HCT116 (cell line): ENCODE results near the gene ARHGAP21. TPM values are rescaled to one million over a fixed set of nuclear protein-coding genes. Genes with fewer than 3 reads are reported as not detected.

Experiments
- ATAC-seq: fragments of 200-7000 bp; cut with Tn5 transposase; 2 replicates; pipeline ENCODE4 v1.9.1; 2020; ENCODE audit warnings: mild to moderate bottlenecking, moderate library complexity
- BruUV-seq: library from RNA; stranded (reverse); fragments of 400-500 nt; replicated peaks from 2 replicates; lab custom pipeline; 2021; lab: Mats Ljungman, UMichigan
- CTCF ChIA-PET: fragments of 300-600 bp; sonication (Branson Sonifier 250); formaldehyde crosslinking; loops from one replicate; lab custom pipeline; 2021; ENCODE audit warnings: antibody characterized with exemption; lab: Charles Lee
- POLR2A ChIA-PET: fragments of 300-600, 350-600 bp; sonication (Branson Sonifier 250); formaldehyde crosslinking; loops from one replicate; lab custom pipeline; 2021; ENCODE audit warnings: antibody characterized with exemption; lab: Charles Lee
- RAD21 ChIA-PET, 2 experiments: fragments of 300-600 bp; sonication (Branson Sonifier 250); formaldehyde crosslinking; loops; one replicate each; lab custom pipeline; 2023; ENCODE audit warnings: low total read pairs in 2 of 2; ENCODE audit not compliant: uncharacterized antibody in 2 of 2, unreplicated experiment in 2 of 2, low non-redundant PET in 1 of 2; lab: Charles Lee
- DNase-seq: peaks from one replicate; pipeline ENCODE4 v3.0.0-alpha.2; 2010; ENCODE audit warnings: low read depth, low spot score
- H2AFZ ChIP-seq: fragments of 200-600 bp; shearing (Covaris generic), sonication (generic); 2 replicates; pipeline ENCODE4 v1.6.1; 2017; ENCODE audit warnings: low read depth, mixed run types, mixed read lengths, antibody characterized with exemption, low read length; ENCODE audit not compliant: poor library complexity, severe bottlenecking
- H3K27ac ChIP-seq: 2 replicates; pipeline ENCODE4 v1.5.1; 2012; ENCODE audit warnings: low read depth, low read length
- H3K27me3 ChIP-seq: fragments of 200-600 bp; sonication (generic); 2 replicates; pipeline ENCODE4 v1.6.1; 2016; ENCODE audit warnings: mixed run types, low read length, mixed read lengths; ENCODE audit not compliant: insufficient read depth
- H3K36me3 ChIP-seq, 2 experiments: fragments of 200-500 bp in 1 of 2; fragments of 200-600 bp in 1 of 2; sonication (Bioruptor generic) in 1 of 2; sonication (generic) in 1 of 2; 2 replicates each; pipeline versions ENCODE4 v1.5.1 to v1.6.1; 2014 to 2016; ENCODE audit warnings: low read length in 2 of 2, inconsistent platforms in 1 of 2, mixed read lengths in 1 of 2, mixed run types in 1 of 2; ENCODE audit not compliant: insufficient read depth in 2 of 2, control insufficient read depth in 1 of 2
- H3K4me1 ChIP-seq, 2 experiments: fragments of 200-600 bp in 1 of 2; sonication (generic) in 1 of 2; 2 replicates each; pipeline versions ENCODE4 v1.5.1 to v1.6.1; 2012 to 2017; ENCODE audit warnings: low read length in 2 of 2, inconsistent platforms in 1 of 2, mild to moderate bottlenecking in 1 of 2, mixed read lengths in 1 of 2, mixed run types in 1 of 2, moderate library complexity in 1 of 2; ENCODE audit not compliant: insufficient read depth in 2 of 2, control insufficient read depth in 1 of 2
- H3K4me2 ChIP-seq: fragments of 200-600 bp; sonication (generic); 2 replicates; pipeline ENCODE4 v1.6.1; 2017; ENCODE audit warnings: mixed run types, low read length, mixed read lengths
- H3K4me3 ChIP-seq, 2 experiments: fragments of 200-600 bp in 1 of 2; sonication (generic) in 1 of 2; replicated peaks in 1 of 2; 2 replicates each; pipeline ENCODE4 v1.5.1; 2011 to 2016; ENCODE audit warnings: low read length in 2 of 2, control low read depth in 1 of 2, low read depth in 1 of 2, mild to moderate bottlenecking in 1 of 2, mixed read lengths in 1 of 2, mixed run types in 1 of 2
- H3K79me2 ChIP-seq: fragments of 200-600 bp; sonication (generic); 2 replicates; pipeline ENCODE4 v1.6.1; 2017; ENCODE audit warnings: mild to moderate bottlenecking, mixed run types, low read length, moderate library complexity, mixed read lengths; ENCODE audit not compliant: insufficient read depth
- H3K9ac ChIP-seq: fragments of 200-600 bp; sonication (generic); 2 replicates; pipeline ENCODE4 v1.6.1; 2016; ENCODE audit warnings: low read length, mixed read lengths
- H3K9me2 ChIP-seq: fragments of 200-600 bp; sonication (generic), shearing (Covaris generic); 2 replicates; pipeline ENCODE4 v1.6.1; 2017; ENCODE audit warnings: mixed run types, mild to moderate bottlenecking, moderate library complexity; ENCODE audit not compliant: insufficient read depth
- H3K9me3 ChIP-seq, 2 experiments: fragments of 200-500 bp in 1 of 2; fragments of 200-600 bp in 1 of 2; sonication (Bioruptor generic) in 1 of 2; sonication (generic) in 1 of 2; 2 replicates each; pipeline ENCODE4 v1.6.1; 2014 to 2017; ENCODE audit warnings: low read length in 2 of 2, mixed read lengths in 2 of 2, inconsistent platforms in 1 of 2, low read depth in 1 of 2, mild to moderate bottlenecking in 1 of 2, mixed run types in 1 of 2, moderate library complexity in 1 of 2; ENCODE audit not compliant: control insufficient read depth in 1 of 2, insufficient read depth in 1 of 2
- H4K20me1 ChIP-seq: fragments of 200-600 bp; sonication (generic), shearing (Covaris generic); 2 replicates; pipeline ENCODE4 v1.6.1; 2017; ENCODE audit warnings: mixed run types, mild to moderate bottlenecking, moderate library complexity; ENCODE audit not compliant: insufficient read depth
- CEBPB ChIP-seq: IDR thresholded peaks from 2 replicates; pipeline ENCODE4 v1.6.1; 2012; ENCODE audit warnings: low read depth
- EZH2phosphoT487 ChIP-seq: fragments of 200-600 bp; IDR thresholded peaks from 2 replicates; pipeline ENCODE4 v1.6.1; 2018; ENCODE audit warnings: antibody characterized with exemption, borderline replicate concordance
- POLR2A ChIP-seq: IDR thresholded peaks from 2 replicates; pipeline ENCODE4 v1.7.0; 2011; ENCODE audit warnings: borderline replicate concordance; ENCODE audit not compliant: insufficient read depth, insufficient read length; ENCODE audit errors: extremely low read depth
- RAD21 ChIP-seq: IDR thresholded peaks from 2 replicates; pipeline ENCODE4 v1.6.1; 2012; ENCODE audit warnings: low read depth, mild to moderate bottlenecking
- SIN3A ChIP-seq: IDR thresholded peaks from 2 replicates; pipeline ENCODE4 v1.6.1; 2012; ENCODE audit warnings: low read depth
- ZFX ChIP-seq: fragments of 450-650 bp; IDR thresholded peaks from 2 replicates; pipeline ENCODE4 v1.6.1; 2017
- ZNF274 ChIP-seq: fragments of 200-500 bp; sonication (Bioruptor generic); IDR thresholded peaks from 2 replicates; pipeline ENCODE4 v1.6.1; 2014; ENCODE audit warnings: mild to moderate bottlenecking, low read depth, low read length, inconsistent platforms
- intact Hi-C: fragments of 100-400 bp; cut with micrococcal nuclease; formaldehyde crosslinking; loops from 2 replicates; pipeline ENCODE4 v1.10.0; 2022
- total RNA-seq: library from RNA; stranded (reverse); gene quantifications from one replicate; pipeline ENCODE4 v1.2.1, GENCODE V29; 2021; ENCODE audit not compliant: unreplicated experiment
- TF ChIP-seq, protein P1 (sequence below): IDR thresholded peaks from 2 replicates; pipeline ENCODE4 v1.6.1; 2012; ENCODE audit warnings: low read depth

ARHGAP21 gene
- total RNA-seq, 1 experiment from 2014 or later: 47.7 TPM

GRCh38 chr10:24715246-24715769 lies 8.4 kb downstream of the ARHGAP21 start:
- Histone ChIP-seq H3K27me3 (no peaks in the 10 kb centered on the region), H3K9ac (no peak overlapping the region), H3K27ac (no peak overlapping the region), H3K9me2 (no peaks in the 10 kb centered on the region), H3K4me3 (no peak overlapping the region), H2AFZ (no peak overlapping the region), H3K4me2 (no peak overlapping the region), H3K36me3 (no peaks in the 10 kb centered on the region), H4K20me1 (no peaks in the 10 kb centered on the region), H3K9me3 (no peaks in the 10 kb centered on the region), H3K79me2 (peaks cover 95% of the 10 kb centered on the region), H3K4me1 (peaks cover 17 to 25% of the 10 kb centered on the region in 2 experiments)
- intact Hi-C loops: no loop called here
- ATAC-seq: no peak
- no peak for DNase-seq
- BruUV-seq: no TSS peak
- TF ChIP-seq ZNF274: no peak
- TF ChIP-seq, protein P1, sequence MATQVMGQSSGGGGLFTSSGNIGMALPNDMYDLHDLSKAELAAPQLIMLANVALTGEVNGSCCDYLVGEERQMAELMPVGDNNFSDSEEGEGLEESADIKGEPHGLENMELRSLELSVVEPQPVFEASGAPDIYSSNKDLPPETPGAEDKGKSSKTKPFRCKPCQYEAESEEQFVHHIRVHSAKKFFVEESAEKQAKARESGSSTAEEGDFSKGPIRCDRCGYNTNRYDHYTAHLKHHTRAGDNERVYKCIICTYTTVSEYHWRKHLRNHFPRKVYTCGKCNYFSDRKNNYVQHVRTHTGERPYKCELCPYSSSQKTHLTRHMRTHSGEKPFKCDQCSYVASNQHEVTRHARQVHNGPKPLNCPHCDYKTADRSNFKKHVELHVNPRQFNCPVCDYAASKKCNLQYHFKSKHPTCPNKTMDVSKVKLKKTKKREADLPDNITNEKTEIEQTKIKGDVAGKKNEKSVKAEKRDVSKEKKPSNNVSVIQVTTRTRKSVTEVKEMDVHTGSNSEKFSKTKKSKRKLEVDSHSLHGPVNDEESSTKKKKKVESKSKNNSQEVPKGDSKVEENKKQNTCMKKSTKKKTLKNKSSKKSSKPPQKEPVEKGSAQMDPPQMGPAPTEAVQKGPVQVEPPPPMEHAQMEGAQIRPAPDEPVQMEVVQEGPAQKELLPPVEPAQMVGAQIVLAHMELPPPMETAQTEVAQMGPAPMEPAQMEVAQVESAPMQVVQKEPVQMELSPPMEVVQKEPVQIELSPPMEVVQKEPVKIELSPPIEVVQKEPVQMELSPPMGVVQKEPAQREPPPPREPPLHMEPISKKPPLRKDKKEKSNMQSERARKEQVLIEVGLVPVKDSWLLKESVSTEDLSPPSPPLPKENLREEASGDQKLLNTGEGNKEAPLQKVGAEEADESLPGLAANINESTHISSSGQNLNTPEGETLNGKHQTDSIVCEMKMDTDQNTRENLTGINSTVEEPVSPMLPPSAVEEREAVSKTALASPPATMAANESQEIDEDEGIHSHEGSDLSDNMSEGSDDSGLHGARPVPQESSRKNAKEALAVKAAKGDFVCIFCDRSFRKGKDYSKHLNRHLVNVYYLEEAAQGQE: no peak
- no peak for TF ChIP-seq ZFX
- TF ChIP-seq POLR2A: no peak
- no peak for TF ChIP-seq SIN3A
- no peak for TF ChIP-seq EZH2phosphoT487
- no peak for TF ChIP-seq RAD21
- no peak for TF ChIP-seq CEBPB
- ChIA-PET CTCF (no interaction called here), POLR2A (no interaction called here), RAD21 (no interaction called here)
